ENCODE measurements around the gene ELMO3.

ELMO3 gene

DNA sequence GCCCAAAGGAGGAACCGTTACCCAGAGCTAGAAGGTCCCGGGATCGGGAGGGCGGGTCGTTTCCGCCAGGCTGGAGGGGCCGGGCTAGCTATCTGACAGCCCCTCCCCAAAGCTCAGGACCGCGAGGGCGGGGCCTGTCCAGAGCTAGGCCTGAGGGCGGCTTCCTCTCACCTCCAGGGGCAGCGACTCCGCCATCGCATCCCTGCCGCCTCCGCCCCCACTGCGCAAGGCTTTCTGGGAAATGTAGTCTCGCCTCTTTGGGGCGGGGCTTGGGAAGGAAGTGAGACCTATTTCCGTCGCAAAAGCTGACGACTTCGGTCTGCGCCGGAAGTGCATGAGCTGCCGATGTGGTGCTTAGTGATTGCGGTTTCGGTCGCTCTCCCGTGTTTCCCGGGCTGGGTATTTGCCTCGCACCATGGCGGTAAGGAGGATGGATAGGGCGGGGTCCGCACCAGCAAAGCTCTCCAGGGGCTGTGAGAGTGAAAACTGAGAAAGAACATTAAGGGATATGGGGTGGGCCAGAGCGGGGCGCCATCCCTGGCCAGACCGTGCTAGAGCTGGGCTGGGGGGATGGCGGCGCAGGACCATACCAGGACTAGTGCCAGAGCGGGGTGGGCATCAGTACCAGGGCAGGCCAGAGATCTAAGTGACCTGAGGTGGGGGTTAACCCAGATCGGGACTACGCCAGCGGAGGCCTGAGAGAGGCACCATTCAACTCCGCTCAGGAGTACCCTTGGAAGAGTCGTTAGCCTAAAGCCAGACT, 28.1 kb downstream of the ELMO3 start, which contains the start of gene TMEM208:
TMEM208 (plus strand) TSS at position 327 of the 763 bp plus-strand sequence; CDS start at position 416, 89 bp downstream.
- peak; percentile 99 for DNase-seq

DNA sequence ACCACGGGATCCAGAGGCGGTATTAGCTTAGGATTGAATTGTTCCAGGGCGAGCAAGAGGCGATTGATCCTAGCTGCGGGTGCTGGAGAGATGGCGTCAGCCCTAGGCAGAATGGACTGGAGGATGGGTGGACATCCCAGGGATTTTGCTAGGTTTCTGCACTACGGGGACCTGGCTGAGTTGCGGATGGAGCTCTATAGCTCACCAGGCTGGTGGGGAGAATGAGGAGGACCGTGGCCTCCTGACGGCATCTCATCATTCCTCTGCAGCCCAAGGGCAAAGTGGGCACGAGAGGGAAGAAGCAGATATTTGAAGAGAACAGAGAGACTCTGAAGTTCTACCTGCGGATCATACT, 28.6 kb downstream of the ELMO3 start:
- no peak for DNase-seq

DNA sequence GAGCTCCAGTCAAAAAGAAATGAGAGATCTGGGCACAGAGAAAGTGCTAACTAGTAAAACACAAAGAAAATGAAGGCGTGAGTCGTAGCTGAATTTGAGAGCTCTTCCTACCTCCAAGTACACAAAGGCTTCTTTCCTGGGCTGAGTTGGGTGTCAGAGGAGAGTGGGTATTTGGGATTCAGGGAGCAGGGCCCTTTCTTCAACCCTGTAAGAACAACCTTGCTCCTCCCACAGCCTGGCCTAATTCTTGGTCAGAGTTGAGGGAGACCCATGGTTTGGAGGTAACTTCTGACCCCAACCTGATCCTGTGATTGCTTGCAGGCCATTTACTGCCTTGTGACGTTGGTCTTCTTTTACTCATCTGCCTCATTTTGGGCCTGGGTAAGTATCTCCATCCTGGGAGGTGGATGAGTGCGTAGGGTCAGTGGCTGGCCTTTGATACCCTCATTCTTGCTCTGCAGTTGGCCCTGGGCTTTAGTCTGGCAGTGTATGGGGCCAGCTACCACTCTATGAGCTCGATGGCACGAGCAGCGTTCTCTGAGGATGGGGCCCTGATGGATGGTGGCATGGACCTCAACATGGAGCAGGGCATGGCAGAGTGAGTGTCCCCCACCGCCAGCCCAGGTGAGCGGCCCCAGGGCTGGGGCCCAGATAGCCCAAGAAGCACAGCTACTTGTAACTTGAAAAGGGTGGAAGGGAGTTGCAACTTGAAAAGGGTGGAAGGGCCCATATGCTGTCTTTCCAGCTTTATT, 29.3 kb downstream of the ELMO3 start:
- DNase-seq, result no peak

DNA sequence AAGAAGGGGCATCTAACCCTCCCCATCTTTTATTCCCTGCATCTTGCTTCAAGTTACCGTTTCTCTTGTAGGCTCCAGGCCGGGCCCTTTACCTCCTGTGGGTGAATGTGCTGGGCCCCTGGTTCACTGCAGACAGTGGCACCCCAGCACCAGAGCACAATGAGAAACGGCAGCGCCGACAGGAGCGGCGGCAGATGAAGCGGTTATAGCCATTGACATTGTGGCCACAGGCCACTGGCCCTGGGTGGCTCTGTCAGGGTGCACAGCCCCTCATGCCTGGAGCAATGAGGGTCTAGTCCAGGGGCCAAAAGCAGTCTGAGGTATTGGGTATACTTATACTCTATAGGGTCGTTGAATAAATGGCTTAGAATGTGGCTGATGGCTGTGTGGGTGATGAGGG, 30.0 kb downstream of the ELMO3 start:
- DNase-seq, result no peak

DNA sequence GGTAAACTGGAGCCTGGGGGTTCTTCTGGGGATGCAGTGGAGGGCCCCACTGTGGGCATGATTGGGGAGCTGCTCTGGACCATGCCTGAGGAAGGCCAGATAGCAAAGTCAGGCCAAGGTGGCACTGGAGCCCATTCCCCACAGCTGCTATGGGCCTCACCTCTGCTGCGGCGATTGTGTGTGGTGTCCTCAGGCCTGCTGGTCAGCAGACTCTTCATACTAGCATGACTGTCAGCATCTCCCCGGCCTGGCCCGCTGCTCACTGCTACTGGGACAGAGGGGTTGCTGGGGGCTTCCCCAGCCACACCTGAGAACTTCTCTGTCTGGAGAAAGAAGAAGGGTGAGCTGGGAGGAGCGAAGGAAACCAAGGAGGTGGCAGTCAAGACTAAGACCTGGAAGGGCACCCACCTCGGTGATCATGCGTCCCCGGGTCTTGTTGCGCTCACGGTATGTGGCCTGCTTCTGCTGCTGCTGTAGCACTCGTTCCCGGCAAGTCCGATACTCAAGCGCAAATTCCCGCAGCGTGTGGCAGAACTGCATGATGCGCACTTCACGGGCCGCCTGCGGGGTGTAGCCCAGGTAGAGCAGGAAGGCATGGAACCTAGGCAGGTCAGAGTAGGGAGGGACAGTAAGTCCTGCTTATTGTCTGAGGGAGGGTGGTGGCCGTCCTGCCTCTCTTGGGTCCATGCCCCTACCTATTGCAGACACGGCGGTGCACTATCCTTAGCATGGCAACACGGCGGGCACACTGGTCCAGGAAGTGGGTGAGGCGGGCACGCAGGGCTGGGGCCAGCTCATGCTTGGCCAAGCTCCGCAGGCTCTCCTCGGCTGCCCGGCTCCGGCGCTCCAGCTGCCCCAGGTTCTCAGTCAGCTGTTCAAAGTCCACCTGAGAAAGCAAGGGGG, 31.2 kb downstream of the ELMO3 start:
- no peak for DNase-seq

DNA sequence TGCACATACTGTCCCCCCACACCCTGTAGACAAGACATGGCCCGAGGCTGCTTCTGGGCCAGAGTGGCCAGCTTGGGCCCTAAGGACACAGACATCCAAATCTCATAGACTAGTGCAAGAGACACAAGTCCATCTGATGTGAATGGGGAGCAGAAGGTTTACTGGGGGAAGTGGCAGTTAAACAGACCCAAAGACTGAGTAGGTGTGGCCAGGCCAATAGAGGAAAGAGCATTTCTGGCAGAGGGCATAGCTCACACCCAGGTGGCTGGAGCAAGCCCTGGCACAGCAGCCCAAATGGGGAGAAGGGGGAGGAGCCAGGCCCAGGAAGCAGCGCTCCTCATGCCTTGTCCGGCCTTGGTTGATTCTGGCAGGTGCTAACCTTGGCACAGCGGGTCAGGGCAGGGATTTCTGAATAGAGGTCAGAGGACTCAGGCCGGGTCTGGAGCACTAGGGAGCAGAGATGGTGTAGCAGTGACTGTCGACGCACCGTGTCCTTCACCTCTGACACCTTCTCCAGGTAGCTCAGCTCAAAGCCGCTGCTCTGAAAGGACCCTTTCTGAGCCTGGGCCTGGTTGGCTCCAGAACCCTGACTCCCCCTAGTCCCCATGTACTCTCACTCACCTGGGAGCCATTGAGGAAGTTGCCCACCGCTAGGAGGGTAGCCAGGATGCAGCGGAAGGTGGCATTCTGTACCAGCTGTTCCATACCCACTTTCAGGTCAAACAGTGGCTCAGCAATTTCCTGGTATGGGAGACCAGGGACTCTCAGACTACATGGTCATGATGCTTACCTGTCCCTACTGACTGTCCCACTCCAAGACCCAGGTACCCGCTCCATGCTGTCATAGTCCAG, 32.1 kb downstream of the ELMO3 start:
- no peak for DNase-seq

DNA sequence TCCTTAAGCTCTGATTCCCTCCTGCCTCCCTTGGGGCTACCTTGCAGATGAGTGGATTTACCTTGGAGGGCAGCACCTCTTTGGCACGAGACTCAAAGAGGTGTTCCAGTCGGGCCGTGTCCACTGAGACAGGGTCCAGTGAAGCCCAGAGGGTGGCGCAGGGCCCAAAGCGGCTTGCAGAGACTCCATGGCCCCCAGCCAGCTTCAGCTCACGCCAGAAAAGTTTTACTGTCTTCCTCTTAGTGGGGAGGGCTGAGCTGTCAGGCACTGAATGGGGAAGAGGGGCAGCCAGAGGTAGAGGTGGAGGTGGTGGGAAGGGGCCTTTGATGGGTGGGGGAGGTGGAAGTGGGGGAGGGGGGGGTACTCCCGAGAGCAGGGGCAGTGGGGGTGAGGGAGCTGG, 34.7 kb downstream of the ELMO3 start:
- DNase-seq, result no peak

DNA sequence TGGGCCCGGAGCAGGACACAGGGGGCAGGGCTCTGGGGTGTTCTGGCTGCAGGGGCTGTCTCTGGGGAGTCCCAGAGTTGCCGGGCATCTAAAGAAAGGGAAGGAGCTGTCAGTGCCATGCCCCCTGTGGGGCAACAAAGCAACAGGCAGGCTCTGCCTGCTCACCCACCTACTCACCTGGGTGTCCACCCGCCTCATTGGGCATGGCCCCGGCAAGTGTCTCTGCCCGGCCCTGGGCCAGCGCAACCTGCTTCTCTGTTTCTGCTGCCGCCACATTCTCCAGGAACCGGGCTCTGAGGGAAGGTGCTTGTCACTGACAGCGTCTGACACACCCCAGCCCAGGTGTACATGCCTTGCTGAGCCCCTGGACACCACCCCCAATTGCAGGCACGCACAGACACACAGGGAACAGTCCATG, 35.3 kb downstream of the ELMO3 start:
- no peak for DNase-seq

DNA sequence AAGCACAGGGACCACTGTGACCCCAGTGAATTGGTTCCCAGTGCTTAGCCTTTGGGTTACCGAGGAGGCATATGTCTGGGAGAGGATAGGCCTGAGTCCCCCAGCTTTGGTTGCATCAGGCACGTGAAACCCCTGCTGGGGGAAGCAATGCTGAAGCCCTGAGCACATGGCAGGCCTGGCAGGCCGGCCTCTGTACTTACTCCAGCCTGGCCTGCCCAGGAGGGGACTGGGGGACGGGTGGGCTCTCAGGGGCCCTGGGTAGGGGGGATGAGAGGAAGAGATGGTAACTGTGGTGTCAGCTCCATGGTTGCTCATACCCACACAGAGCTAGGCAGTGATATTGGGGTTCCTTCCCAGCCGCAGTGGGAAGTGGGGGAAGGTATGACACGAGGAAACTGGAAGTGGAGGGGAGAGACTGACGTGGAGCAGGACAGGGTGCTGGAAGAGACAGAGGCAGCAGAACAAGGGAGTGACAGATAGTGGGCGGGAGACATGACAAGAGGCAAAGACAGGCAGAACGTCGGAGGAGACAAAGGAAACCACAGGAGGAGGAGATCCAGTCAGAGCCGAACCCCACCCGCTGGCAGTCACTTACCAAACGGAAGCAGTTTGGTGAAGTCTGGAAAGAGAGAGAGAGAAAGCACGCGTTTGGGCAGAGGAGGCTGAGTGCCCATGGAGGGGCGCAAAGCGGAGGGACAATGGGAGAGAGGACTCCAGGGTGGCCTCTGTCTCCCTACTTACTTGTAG, 37.1 kb downstream of the ELMO3 start:
- DNase-seq, result peak; percentile 86

DNA sequence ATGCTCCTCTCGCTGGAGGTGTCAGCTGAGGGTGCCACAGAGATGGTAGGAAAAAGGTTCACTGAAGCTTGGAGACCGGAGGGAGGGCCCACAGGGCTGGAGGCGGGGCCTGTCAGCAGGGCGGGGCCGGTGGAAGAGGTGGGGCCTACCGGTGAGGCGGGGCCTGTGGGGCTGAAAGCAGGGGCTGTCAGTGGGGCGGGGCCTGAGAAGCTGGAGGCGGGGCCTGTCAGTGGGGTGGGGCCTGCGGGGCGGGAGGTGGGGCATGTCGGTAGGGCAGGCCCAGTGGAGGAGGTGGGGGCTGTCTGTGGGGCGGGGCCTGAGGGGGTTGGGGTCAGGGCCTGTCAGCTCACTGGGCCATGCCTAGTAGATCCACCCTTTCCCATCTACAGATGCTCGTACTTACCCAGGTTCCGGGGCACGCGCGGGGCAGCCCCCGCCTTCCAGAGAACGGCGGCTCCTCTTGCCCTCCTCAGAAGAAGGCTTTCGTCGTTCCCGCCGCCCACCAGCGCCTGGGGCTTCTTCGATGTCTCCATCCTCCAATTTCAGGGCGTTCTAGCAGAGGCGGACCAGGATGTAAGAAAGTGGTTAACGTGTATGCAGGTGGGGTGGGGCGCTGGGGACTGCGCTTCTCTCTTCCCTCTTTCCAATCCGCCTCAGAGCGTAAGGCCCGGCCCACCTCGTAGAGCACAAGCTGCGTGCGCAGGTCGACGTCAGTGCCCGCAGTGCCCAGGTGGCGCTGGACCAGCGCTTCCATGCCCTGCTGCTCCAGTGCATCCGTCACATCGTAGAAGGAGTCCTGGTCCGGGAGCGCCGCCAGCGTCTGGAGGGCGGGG, 37.8 kb downstream of the ELMO3 start:
- DNase-seq, result peak; percentile 82

DNA sequence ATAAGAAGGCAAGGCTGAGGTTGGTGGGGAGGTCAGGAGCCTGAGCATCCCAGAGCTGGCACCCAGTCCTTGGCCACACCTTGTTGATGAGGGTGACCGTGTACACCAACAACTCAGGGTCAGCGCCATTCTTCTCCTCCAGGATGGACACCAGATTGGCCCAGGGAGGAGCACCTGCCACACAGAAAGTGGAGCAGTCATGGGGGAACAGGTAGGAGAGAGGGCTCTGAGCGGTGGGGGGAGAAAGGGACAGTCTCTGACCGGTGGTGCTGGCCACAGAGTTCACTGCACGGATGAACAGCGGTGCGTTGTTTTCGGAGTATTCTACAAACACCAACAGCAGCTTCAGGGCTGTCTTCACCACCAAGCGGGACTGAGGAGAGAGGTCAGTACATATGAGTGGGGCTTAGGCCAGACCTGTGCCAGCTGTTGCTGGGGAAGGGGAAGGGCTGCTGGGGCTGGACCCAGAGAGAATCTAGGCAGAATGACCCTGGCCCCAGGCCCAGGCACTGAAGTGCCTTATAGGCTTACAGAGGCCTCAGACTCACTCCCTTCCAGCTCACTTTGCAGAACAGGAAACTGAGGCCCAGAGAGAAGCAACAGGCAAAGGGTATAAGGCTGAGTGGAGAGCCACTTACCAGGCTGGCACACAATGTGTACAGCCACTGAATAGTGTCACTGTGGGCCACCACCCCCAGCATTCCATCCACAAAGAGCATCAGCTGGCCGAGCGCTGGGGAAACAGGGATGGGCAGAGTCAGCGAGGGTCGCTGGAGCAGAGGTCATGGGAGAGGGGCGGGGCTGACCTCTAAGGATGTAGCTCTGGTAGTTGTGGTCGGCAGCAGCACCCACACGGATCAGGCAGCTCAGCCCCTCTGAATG, 38.7 kb downstream of the ELMO3 start:
- no peak for DNase-seq

DNA sequence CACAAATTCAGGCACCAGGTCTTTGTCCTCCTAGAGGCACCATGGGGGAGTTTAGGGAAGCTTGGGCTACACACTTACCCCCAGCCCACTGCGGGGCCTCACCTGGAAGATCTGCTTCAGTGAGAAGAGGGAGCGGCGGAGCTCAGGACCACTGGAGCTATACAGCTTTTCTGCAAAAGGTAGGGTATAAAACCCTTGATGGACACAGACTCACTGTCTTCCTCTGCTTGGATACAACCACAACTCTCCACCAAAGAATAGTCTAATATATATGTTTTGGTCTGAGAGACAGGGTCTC, 39.3 kb downstream of the ELMO3 start:
- DNase-seq, result no peak

DNA sequence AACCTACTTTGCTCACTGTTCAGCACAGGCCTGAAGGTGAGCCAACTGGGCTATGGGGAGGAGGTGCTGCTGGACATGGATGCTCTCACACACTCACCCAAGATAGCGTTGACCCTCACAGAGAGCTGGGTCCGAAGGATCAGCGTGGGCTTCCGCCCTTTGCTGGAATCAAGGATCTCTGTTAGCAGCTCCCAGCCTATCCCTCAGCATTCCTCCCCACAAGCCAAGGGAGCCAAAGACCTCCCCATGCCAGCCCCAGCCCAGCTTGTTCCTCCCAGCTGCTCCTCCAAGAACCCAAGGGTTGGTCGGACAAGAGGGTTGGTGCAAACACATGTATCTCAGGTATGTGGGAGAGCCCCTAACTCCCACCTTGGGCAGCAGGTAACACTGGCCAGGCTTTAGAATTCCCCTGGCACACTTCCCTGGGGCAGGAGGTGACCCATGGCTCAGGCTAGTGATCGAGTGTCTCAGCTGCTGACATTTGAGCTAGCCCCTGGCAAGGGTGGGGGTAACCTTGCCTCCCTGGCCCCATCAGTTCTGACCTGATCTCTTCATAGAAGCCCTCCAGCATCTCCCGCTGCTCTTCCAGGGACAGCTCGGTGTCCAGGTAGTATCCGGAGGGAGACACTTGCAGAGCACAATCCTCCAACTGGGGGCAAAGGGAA, 40.0 kb downstream of the ELMO3 start:
- no peak for DNase-seq

DNA sequence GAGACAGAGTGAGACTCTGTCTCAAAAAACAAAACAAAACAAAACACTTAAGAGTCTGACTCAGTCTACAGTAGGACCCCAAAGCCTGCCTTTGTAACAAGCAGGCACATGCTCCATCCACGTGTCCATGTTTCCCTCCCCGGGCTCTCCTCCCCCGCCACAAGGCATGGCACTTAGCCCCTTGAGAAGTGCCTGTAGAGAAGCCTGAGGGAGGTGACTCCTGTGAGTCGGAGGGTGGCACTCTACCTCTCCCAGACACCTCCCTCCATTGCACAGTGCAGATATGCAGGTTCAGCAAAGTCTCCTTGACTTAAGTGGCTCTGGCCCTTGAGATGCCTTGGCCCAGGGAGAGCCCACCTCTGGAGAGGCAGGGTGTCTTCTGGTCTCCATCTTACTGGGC, 41.6 kb downstream of the ELMO3 start:
- DNase-seq, result peak; percentile 51

DNA sequence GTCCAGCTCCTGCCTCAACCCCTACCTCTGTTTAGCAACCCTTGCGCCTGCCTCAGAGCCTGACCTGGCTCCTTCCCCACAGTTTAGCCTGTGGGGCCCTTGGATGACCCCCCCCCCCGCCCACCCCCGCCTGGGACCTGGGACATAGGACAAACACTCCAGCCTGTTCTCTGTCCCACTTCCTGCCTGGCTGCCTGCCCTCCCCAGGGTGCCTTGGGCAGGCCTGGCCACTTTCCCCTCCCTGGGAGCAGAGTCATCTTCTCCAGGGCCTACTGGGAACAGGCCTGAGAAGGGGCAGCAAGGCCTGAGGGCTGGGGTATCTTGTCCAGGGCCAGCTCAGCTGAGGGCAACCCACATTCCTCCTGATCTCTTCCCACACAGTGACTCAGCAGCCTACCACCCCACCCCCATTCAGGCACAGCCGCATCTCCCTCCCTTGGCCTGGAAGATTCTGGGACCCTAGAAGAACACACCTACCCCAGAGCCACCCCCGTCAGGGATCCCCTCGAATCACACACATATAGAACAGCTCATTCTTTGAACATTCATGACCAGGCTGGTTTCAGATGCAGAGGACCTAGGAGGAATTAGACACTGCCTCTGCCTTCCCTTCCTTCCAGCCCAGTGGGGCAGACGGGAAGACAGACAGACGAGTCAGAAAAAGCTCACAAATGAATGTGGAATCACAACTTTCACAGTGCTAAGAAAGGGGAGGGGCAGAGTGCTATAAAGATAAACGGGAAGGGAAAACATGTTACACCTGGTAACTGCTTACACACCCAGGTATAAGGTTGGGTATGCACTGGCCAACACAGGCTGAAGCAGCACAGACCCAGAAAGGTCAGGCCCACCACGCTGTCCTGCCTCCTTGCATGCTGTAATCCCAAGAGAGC, 42.3 kb downstream of the ELMO3 start:
- DNase-seq, result no peak

DNA sequence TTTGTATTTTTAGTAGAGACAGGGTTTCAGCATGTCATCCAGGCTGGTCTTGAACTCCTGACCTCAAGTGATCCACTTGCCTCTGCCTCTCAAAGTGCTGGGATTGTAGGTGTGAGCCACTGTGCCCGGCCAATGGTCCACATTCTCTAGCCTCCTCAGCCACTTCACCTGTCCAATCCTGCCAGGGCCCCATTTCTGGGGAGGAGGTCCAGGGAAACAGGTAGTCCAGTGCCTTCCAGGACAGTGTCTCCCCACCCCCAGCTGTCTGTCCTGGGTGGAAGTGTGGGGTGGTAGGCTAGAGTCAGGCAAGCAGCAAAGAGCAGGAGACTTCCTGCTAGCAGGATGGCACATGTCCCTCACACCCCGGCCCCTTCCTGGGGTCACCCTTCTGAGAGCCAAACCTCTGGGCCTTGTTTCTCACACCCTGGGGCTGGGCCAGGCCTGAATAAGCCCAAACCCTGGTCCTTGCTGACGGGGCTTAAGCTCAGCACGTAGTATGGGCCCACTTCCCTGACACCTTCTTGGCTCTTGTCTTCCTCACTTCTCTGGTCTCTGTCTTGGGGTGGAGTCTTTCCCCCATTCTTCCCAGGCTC, 43.3 kb downstream of the ELMO3 start:
- no peak for DNase-seq

DNA sequence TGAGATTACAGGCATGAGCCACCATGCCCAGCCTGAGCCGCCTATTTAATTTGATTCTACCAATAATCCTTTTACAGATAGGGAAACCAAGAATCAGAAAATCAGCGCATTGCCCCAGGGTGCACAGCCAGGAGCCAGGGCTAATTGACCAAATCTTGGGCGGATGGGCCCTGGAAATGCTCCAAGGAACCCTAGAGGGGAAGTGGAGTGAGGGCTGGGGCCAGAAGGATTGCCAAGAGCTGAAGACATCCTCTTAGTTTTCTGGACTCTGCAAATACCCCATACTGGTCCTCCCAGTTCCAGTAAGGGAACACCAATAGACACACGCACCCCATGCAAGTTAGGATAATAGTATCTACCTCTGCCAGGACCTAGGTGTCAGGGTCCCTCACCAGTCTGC, 44.5 kb downstream of the ELMO3 start:
- no peak for DNase-seq
